GM21619 (cell line): ENCODE data around the gene GUCY1A2.
"Not testable (repeated sequence)": the region's sequence is repeated elsewhere in the genome, so short reads cannot be mapped to it uniquely, and the experiment has no call there.

ENCODE experiments used
- ATAC-seq: cut with Tn5 transposase; IDR thresholded peaks from one replicate; pipeline ENCODE4 v1.9.1; 2021; ENCODE audit not compliant: unreplicated experiment

Gene GUCY1A2, protein sequence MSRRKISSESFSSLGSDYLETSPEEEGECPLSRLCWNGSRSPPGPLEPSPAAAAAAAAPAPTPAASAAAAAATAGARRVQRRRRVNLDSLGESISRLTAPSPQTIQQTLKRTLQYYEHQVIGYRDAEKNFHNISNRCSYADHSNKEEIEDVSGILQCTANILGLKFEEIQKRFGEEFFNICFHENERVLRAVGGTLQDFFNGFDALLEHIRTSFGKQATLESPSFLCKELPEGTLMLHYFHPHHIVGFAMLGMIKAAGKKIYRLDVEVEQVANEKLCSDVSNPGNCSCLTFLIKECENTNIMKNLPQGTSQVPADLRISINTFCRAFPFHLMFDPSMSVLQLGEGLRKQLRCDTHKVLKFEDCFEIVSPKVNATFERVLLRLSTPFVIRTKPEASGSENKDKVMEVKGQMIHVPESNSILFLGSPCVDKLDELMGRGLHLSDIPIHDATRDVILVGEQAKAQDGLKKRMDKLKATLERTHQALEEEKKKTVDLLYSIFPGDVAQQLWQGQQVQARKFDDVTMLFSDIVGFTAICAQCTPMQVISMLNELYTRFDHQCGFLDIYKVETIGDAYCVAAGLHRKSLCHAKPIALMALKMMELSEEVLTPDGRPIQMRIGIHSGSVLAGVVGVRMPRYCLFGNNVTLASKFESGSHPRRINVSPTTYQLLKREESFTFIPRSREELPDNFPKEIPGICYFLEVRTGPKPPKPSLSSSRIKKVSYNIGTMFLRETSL

DNA sequence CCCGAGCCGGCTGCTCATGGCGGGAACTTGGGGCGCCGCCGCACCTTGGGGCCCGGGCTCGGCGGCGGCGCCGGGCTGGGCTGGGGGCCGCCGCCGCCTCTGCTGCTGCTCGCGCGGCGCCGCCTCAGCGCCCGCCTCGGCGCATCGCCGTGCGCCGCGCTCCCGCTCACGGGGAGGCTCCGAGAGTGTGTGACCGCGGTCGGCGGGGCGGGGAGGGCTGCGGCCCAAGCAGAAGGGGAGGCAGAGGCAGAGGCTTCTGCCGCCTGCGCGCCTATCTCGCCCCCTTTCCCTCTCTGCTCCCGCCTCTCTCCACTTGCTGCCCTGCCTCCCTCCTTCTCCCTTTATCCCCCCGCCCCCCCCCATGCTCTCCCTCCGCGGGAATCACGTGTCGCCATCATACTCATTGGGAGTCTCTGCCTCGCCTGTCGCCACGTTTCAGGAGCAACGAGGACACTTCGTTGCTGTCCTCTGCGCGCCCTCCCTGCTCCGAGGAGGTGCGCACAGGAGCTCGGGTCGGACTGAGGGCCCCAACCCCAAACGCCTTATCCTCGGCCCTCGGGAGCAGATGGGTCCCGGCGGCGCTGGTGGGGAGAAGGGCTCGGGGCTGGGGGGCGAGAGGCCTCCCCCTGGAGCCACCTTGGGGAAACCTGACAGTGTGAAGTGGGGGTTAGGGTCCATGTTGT lies at the start of gene GUCY1A2:
GUCY1A2 (minus strand) TSS at position 258 of the 683 bp plus-strand sequence. CDS start 421 bp downstream, outside the sequence.
- peak; percentile 34 for ATAC-seq

DNA sequence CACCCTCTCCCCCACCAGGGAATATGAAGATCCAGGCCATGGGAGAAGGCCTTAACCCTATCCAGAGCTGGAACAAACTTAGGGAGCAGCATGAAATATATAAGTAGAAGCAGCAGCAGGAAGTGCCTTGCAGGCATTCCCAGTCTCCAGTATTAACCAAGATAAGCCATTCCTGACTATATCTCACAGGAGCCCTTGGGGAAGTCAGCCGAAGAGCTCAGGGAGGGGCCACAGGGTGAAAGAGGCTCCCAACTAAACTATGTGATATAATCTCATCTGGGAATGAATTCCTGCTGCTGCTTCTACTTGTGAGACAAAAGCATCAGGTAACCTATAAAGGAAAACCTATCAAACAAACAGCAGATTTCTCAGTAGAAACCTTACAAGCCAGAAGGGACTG lies 36.1 kb upstream of the GUCY1A2 start:
- no peak for ATAC-seq

DNA sequence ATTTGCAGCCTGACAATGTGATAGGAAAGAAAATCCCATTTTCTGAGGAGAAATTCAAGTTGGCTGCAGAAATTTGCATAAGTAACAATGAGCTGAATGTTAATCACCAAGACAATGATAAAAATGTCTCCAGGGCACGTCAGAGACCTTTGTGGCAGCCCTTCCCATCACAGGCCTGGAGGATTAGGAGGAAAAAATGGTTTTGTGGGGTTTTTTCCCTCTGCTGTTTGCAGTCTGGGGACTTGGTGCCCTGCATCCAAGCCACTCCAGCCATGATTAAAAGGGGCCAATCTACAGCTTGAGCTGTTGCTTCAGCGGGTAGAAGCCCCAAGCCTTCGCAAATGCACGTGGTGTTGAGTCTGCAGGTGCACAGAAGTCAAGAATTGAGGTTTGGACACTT lies 33.1 kb upstream of the GUCY1A2 start:
- ATAC-seq: not testable (repeated sequence)

DNA sequence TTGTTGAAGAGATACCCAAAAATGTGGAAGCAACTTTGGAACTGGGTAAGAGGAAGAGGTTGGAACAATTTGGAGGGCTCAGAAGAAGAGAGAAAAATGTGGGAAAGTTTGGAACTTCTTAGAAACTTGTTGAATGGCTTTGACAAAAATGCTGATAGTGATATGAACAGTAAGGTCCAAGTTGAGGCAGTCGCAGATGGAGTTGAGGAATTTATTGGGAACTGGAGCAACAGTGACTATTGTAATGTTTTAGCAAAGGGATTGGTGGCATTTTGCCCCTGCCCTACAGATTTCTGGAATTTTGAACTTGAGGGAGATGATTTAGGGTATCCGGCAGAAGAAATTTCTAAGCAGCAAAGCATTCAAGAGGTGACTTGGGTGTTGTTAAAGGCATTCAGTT lies 32.6 kb upstream of the GUCY1A2 start:
- not testable (repeated sequence) for ATAC-seq

DNA sequence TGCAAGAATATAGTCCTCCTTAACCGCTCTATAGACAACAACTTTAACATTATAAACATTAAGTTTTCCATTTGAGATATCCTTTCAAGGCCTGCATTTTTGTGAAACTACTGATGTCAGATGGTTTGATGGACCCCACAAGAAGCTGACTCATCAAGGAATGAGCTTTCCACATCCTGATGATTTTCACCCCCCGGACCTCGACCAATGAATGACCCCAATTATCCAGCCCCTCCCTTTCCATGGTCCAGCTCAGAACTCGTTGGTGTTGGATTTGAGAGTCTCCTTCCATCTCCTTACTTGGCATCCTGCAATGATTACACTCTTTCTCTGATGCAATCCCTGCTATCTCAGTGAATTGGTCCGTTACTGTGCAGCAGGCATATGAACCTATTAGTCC lies 31.8 kb upstream of the GUCY1A2 start:
- ATAC-seq: no peak

DNA sequence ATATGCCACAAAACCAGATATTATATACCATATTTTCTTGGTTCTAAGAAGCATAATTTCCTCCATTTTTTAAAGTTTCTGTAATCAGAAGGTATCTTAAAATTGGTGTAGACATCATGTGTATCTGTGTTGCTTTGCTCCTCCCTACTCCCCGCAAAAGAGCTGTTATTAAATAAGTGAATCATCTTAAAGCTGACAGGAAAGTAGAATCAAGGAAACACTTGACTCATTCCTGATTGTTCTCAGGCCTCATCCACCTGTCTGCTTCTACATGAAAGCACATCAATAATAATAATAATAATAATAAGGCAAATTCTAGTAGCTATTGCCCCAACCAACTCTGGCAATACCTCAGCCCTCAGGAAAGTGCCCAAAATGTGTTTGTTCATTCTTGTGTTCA lies 26.2 kb upstream of the GUCY1A2 start:
- ATAC-seq: no peak

DNA sequence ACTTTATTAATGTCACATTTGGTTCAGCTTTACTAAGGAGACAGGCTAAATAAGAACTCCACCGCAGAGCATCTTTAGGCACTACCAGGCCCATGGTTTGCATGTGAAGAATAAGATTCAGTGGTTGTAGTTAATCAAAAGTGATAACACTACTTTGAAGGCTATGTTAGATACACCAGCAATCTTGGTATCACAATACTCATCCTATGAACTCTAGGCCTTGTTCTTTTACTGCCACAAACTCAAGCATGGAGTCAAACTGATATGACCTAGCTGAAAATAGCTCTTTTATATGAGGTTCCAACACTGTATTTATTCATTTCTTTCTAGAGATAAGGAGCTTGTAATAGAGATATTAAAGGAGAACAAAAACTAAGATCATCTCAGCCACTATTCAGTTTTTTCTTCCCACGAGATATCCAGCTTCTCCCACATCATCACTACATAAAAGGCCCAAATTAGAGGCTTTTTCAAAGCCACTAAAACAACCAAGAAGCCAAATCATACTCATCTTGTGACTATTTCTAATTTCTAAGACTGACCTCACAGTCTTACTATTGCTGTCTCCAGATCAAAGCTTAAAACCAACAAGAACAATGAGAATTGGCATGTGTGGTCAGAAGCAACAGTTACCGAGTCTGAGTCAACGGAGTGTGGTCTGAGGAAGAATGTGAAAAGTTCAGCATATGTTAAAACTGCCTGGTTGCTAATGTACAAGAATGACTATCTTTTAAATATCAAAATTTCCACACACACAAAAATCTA lies 25.1 kb upstream of the GUCY1A2 start:
- ATAC-seq: peak; percentile 80

DNA sequence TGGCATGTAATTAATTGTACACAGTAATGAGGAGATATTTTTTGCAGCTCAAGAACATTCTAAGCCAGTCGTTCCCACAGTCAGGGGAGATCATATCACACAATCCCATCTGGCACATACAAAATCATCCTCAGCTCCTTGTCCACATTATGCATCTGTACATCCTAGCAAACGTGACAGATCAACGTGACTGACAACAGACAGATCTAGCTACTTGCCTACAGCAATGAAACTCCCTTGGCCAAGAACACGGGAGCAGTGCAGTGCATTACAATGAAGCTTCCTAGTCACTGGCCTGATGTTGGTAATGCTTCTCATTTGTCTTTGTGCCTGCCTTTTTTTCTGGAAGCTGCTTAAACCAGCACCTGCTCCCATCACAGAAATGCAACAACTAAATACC lies 24.5 kb upstream of the GUCY1A2 start:
- ATAC-seq: no peak

DNA sequence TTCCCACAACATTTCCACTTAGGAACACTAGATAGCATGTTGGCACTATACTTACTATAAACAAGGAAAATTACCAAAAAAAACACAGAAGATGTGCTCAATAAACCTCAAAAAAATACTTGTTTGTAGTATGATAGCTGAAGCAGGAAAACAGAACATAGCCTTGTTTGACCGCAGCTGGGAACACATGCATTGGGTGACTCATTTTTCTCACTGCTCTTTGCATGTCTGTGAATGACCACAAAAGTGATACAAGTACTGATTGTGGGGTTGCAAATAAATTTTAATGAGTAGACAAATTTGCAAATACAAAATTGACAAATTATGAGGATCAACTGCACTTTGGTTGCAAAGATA lies 22.8 kb upstream of the GUCY1A2 start:
- peak; percentile 41 for ATAC-seq

DNA sequence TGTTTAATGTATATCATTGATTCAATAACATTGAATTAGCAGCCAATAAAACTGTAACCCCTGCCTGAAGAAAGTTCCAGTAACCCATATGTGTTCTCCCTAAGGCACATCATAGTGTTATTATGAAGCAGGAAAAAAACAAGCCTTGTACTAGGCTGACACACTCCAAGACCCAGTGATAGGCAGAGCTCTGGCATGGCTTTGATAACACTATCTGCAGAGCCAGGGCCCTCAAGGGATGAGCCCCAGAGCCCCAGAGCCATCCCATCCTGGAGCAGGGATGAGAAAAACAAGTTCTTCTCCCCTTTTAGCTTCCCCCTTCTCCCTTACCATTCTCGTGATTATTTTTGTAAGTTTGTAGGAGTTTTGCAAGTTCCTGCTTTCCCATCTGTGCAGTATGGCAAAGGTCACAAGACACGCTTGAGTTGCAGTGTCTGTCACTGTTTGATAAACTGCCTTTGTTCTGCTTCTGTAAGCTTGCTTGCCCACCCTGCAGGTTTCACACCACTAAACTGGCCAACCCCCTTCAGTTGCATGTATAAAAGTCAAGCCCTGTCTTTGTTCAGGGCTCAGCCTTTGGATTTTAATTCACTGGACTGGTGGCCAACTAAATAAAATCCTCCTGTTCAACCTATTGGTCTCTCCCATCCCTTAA lies 22.3 kb upstream of the GUCY1A2 start:
- ATAC-seq: no peak

DNA sequence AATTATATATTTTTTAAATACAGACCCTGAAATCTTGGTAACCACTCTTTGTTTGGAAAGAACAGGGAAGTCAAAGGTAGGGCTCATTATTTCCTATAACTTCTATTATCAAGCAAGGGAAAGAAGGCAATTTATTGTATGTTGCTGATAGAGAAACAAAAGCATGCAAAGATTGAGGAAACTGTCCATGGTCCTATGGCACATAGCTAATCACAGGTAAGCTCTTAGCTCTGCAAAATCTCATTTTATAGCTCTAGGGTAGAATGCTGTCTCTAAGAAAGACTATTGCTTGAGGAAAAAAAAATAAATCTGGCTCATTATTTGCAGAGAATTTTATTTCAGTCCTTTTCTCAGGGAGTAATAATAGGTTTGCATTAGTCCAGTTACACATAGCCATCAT lies 7.4 kb upstream of the GUCY1A2 start:
- ATAC-seq: no peak

DNA sequence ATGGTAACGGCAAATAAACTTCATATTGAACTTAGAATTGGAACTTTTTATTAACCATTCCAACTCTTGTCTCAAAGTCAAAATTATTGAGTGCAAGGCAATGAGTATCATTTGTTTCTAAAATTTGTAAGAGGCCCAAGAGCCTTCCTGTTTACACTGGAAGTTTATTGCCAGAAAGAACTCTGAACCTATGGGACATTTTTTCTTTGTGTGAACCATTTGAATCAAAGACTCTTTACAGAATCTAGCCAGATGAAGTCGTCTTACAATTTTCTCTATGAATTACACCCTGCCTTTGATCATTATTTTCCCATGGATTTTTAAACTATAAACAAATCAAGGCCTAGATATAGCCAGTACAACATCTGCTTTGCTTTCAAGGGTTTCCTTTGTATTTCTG lies 2.3 kb upstream of the GUCY1A2 start:
- ATAC-seq: no peak

DNA sequence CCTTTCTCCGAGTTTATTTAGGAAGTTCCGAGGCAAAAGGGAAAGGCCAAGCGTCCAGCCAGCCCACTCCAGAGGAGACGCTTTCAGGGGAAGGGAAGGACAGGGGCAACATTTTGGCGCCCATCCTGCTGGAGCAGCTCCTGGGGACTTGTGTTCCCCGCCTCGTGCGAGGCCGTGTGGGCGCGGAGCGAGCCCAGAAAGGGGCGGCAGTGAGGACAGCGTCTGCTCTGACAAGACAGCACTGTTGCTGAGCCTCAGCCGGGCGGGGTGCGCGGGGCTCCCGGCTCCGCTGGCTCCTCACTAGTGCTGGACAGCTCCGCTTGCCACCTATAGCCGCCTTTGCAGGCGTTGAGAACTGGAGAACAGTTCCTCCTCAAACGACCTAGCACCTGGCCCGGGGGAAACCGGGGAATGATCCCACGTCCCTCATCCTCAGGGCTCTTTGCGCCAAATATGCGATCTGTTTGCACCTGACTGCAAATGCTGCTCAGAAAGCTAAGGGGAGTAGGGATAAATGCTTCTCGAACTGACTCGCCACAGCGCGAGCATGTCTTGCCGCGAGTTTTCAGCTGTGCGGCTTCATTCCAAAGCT lies 722 bp upstream of the GUCY1A2 start:
- ATAC-seq: no peak

DNA sequence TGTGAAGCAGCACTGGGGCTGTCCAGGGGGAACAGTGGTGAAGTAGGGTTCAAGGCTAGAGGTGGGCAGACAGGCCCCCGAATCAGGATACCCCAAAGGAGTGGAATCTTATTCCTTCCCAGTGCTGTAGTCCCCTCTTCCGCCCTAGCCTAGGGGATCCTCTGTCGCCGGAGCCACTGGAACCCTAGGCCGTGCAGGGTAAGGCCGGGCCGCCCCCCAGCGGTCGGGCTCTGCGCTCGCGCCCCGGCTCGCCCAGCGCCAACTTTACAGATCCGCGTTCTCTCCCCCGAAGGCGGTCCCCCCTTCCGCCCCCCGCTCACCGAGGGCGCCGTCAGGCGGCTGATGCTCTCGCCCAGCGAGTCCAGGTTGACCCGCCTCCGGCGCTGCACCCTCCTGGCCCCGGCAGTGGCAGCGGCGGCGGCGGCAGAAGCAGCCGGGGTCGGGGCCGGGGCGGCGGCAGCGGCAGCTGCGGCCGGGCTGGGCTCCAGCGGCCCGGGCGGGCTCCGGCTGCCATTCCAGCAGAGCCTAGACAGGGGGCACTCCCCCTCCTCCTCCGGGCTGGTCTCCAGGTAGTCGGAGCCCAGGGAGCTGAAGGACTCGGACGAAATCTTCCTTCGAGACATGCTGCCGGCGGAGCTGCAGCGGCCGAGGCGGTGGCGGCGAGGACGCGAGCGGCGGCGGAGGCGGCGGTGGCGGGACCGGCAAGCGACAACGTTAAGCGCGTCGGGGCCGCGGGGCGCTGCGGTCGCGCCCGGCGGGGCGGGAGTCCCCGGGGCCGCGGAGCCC lies 650 bp downstream of the GUCY1A2 start:
- peak; percentile 68 for ATAC-seq

DNA sequence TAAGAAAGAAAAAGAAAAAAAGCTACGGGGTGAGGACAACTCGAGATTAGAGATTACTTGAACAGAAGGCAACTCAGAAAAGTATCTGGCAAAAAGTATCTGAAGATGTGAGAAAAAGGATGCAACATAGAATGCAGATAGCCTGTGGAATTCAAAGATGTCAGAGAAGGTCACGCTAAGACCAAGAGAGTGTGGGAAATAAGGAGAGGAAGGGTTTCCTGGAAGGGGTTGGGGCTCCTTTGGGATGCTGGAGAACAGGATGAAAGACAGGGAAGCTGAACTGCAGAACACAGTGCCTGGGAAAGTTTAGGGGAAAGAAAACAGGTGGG lies 1.2 kb downstream of the GUCY1A2 start:
- ATAC-seq: no peak

DNA sequence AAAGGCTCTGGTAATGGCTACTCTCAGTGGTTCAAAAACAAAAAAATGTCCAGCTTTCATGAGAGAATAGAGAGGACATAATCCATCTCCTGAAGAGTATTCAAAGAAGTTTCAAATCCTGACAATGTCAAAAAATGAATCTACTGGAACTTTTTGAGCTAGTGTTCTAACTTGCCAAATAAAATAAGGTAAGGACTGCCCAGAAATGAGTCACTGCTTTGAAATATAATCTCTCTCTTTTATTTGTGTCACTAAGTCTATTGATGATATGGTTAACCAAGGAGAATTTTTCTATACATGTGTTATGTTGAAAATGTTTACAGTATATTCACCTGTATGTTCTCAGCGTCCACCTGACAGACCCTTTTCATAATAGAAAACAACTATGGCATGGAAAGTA lies 3.4 kb downstream of the GUCY1A2 start:
- ATAC-seq: no peak

DNA sequence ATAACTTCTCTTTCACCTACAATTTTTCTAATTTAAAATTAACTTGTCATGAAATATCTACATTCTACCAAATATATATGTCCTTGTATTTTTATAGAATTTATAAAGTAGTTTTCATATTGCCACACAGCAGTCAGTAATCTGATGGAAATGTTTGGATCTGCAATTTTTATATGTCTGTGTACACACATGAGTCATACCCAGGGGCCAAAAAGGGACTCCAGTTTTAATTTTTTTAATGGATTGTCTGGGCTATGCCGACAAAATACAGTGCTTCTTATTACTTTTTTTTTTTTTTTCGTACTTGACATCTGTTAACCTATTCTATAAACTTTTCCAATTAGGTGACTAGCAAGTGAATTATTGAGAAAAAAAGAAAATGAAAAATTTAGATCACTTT lies 6.3 kb downstream of the GUCY1A2 start:
- no peak for ATAC-seq

DNA sequence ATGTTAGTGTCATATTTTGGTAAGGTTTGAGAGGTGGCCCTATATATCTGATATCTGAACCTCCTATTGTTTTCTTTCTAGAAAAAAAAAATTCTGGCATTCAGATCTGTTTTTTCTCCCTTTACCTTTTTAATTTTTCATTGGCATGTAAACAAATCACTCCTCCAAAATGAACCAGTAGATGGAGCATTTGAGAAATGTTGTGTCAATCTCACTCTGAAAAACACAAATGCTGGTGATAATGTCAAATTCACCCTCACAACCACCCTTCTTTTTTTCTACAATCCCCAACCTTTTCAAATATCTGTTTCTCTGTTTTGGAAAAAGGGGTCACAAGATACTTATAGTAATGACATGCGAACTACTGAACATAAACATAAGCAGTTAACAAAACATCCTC lies 9.1 kb downstream of the GUCY1A2 start:
- ATAC-seq: no peak

DNA sequence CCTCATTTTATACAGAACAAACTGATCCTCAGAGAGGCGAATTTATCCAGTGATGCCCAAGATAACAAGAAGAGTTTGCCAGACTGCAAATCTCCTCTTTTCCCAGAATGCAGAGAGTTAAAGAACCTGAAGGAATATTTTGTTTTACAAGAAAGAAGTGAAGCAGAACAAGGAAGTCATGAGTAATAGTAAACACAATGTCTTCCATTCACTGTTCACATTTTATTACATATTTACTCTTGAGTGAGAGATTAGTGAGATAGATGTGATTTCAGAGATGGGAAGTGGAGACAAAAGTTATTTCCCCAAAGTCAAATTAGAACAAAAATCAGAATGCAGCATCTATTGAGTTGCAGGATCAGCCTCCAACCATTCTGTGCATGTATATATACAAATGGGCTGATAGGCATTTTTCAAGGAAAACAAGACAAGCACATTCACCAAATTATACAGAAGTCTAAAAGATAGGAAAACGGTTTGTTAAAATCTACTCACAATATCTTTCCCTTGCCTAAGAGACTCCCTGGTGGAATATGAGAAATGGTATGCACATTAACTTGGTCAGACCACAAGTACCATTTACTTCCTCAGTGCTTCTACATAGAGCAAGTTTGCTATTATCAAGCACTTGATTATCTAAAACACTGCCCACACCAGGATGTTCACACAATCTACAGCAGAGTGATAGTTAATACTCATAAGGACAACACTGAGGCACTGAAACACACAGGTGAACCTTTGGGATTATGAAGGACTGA lies 12.0 kb downstream of the GUCY1A2 start:
- ATAC-seq: no peak
